GM18873 (cell line): ENCODE results near the gene MARF1.
"Not testable (repeated sequence)": the region's sequence is repeated elsewhere in the genome, so short reads cannot be mapped to it uniquely, and the experiment has no call there.

ENCODE experiments used
- ATAC-seq: cut with Tn5 transposase; IDR thresholded peaks from one replicate; pipeline ENCODE4 v1.9.1; 2021; ENCODE audit warnings: mild to moderate bottlenecking, moderate library complexity, moderate number of reproducible peaks; ENCODE audit not compliant: unreplicated experiment, low FRiP score

The MARF1 gene

DNA sequence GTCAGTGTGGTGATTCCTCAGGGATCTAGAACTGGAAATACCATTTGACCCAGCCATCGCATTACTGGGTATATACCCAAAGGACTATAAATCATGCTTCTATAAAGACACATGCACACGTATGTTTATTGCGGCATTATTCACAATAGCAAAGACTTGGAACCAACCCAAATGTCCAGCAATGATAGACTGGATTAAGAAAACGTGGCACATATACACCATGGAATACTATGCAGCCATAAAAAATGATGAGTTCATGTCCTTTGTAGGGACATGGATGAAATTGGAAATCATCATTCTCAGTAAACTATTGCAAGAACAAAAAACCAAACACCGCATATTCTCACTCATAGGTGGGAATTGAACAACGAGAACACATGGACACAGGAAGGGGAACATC is 12.6 kb upstream of the MARF1 start:
- not testable (repeated sequence) for ATAC-seq

DNA sequence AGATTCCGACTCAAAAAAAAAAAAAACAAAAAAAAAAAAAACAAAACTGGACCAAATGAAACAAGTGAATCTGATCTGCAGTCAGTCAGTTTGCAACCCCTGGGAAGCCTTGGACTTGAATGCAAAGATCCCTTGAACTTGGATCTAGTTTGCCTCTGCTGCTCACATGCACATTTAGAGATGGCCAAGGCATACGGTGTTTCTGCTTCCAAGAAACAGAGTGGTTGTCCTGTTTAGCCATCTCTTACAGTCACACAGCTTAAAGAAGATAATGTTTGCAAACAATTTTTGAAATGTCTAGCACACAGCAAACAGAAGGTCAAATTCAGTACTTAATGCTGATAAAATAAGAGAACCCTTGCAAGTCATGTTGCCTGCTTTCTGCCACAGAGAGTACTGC is 11.6 kb upstream of the MARF1 start:
- ATAC-seq: no peak

DNA sequence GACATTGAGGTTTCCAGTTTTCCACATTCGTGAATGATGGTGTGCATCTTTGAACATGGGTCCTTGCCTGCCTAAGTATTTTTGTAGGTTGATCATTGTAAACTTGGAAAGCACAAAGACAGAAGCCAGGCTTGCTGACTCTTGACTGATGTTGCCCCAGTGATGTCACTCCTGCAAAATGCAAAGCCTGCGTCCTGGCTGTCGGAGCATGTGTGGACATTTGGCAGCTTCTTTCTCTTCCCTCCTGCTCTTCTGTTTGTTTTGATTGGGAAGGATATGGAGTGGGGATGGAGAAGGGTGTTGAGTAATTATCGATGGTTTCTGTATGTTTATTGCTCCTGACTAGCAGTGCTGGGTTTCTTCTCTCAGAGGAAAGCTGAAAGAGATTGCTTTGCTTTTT is 10.3 kb upstream of the MARF1 start:
- no peak for ATAC-seq

DNA sequence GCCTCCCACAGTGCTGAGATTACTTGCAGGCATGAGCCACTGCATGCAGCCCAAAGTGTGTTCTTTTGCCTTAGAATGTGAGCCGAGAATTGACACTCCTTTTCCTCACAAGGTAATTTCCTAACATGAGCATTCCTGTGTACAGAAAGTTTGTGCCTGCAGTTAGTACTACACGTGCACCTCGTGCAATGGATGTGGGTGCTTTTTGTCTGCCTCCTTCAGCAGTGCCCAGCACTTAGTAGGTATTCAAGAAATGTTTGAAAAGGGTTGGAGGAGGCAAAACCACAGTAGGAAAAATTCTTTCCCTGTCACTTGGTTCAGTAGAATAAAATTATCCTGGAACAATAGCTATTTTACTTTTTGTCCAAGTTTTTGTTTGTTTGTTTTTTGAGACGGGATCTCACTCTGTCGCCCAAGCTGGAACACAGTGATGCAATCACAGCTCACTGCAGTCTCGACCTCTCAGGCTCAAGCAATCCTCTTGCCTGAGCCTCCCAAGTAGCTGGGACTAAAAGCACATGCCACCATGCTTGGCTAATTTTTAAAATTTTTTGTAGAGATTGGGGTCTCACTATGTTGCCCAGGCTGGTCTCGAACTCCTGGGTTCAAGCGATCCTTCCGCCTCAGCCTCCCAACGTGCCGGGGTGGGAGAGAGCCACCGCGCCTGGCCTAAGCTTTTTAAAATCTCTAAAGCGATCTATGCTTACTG is 9.5 kb upstream of the MARF1 start:
- ATAC-seq: no peak

DNA sequence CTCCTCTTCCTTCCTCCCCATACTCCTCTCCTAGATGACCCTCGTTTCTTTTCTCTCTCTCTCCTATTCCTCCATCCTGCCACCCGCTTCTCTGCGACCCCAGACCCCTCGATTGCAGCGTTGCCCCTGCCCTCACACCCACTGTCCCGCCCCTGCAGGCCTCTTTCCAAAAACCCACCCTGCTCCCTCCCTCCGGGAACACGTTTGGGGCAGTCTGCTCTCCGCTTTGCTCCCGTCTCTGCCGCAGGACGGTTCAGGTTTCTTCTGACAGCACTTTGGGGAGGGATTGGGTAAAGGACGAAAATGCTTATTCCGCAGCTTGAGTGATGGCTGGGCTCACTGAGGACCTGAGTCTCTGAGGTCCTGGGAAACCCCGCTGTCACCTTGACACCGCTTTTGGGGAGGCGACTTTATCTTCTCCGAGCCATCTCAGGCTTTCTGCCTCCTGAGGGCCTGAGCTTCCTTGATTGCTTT is 7.8 kb upstream of the MARF1 start:
- ATAC-seq: no peak

DNA sequence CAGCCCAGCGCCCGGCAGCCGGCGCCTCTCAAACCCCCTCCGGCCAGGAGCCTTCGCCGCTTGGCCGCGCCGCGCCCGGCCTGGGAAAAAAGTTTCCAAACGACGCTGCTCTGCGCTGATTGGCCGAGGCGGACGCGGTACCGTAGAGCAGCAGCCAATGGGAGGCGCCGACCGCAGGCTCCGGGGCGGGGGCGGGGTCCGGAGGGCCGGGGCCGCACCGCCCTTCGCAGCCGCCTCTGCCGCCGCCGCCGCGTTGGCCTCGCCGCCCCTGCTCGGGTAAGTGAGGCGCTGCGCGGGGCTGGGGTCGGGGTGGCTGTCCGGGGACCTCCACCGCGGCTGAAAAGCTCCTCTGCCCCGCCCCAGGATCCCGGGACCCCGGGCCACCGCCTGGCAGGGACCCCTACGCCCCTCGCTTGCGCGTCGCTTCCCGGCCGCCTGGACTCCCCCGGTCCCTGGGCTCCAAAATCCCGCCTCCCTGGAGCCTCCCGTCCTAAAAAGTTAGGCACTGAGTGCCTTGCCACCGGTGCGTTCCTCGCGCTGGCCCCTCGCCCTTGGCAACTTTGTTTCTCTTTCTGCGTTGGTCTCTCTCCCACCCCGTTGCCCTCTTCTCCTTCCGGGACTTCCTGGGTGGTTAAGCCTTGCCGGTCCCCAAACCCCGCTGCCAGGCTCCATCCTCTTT is 7.2 kb upstream of the MARF1 start, which contains the start of gene NDE1:
TSS of gene NDE1 (plus strand) at position 227 of the 679 bp plus-strand sequence. CDS start 14,534 bp downstream, outside the sequence.
- peak; percentile 57 for ATAC-seq

DNA sequence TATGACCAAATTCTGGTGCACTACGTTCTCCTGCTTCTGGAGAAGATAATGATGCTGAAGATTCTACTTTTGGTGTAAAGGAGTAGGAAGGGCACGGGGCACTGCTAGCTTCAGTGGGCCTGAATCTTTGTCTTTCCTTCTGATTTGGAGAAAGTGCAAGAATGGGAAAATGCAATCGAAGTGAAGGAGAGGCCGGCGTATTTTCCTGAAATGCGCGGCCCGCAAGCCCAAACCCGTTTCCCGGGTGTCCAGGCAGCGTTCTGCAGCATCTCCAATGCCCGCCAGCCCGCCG is 6.7 kb upstream of the MARF1 start:
- no peak for ATAC-seq

DNA sequence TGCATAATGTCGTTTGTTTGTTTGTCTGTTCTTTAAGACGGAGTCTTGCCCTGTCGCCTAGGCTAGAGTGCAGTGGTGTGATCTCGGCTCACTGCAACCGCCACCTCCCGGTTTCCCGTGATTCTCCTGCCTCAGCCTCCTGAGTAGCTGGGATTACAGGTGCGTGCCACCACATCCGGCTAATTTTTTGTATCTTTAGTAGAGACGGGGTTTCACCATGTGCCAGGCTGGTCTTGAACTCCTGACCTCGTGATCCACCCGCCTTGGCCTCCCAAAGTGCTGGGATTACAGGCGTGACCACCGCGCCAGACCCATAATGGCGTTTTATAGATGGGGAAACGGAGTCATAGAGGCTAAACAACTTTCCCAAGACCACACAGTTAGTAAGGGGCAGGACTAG is 6.4 kb upstream of the MARF1 start:
- ATAC-seq: not testable (repeated sequence)

DNA sequence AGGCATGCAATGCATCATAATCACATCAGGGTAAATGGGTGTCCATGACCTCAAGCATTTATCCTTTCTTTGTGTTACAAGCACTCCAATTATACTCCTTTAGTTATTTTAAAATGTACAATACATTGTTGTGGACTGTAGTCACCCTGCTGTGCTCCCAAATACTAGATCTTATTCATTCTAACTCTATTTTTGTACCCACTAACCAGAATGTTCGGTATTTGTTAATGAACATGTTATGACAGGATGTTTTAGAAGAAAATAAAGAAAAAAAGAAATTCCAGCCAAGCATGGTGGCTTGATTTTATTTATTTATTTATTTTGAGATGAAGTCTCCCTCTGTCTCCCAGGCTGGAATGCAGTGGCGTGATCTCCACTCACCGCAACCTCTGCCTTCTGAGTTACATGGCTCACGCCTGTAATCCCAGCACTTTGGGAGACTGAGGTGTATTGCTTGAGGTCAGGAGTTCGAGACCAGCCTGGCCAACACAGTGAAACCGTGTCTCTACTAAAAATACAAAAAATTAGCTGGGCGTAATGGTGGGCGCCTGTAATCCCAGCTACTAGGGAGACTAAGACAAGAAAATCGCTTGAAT is 5.3 kb upstream of the MARF1 start:
- ATAC-seq: no peak

DNA sequence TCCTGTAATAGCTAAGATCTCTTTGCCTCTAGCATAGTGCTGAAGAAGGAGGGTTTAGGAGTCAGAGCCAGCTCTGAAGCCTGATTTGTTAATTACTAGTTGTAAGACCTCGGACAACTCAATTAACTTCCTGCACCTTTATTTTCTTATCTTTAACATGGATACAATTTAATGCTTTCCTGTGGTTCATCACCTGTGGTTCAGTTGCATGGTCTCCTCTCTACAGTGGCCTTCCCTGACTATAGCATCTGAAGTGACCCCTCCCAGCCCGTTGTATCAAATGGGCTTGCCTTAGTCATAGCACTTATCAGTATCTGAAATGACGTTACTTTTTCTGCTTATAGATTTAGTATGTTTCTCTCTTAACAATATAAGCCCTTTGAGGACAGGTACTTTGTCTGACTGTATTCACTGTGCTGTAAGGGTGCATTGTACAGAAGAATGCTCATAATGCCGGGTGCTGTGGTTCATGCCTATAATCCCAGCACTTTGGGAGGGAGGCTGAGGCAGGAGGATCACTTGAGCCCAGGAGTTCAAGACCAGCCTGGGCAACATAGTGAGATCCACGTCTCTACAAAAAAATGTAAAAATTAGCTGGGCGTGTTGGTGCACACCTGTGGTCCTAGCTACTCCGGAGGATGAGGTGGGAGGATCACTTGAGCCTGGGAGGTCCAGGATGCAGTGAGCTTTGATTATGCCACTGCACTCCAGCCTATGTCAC is 4.5 kb upstream of the MARF1 start:
- ATAC-seq: no peak

DNA sequence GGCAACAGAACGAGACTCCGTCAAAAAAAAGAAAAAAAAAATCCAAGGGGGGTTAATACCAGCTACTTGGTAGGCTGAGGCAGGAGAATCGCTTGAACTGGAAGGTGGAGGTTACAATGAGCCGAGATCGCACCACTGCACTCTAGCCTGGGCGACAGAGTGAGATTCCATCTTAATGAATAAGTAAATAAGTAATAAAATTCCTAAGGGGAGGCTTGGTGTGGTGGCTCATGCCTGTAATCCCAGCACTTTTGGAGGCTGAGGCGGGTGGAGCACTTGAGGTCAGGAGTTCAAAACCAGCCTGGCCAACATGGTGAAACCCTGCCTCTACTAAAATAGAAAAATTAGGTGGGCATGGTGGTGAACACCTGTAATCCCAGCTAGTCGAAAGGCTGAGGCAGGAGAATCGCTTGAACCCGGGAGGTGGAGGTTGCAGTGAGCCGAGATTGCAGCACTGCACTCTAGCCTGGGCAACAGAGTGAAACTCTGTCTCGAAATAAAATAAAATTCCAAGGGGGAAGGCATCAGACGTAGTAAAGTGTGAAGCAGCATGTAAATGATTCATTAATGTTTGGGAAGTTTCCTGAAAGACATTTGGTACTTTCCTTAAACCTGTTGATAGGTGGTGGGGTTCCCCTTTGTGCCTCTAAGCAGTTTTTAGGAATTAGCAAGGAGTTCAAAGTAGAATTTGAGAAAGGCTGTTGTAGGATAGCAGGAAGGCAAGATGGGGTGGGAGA is 3.8 kb upstream of the MARF1 start:
- ATAC-seq: not testable (repeated sequence)

DNA sequence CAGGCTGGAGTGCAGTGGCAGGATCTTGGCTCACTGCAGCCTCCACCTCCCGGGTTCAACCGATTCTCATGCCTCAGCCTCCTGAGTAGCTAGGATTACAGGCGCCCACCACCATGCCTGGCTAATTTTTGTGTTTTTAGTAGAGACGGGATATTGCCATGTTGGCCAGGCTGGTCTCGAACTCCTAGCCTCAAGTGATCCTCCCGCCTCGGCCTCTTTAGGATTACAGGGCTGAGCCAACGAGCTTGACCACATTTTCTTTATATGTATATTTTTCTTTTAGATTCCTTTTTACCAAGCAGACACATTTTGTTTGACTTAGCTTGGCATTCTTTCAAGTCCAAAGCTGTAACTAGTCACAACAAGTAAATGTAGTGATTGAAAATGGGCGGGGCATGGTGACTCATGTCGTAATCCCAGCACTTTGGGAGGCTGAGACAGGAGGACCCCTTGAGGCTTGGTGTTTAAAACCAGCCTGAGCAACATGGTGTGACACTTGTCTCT is 2.1 kb upstream of the MARF1 start:
- not testable (repeated sequence) for ATAC-seq

DNA sequence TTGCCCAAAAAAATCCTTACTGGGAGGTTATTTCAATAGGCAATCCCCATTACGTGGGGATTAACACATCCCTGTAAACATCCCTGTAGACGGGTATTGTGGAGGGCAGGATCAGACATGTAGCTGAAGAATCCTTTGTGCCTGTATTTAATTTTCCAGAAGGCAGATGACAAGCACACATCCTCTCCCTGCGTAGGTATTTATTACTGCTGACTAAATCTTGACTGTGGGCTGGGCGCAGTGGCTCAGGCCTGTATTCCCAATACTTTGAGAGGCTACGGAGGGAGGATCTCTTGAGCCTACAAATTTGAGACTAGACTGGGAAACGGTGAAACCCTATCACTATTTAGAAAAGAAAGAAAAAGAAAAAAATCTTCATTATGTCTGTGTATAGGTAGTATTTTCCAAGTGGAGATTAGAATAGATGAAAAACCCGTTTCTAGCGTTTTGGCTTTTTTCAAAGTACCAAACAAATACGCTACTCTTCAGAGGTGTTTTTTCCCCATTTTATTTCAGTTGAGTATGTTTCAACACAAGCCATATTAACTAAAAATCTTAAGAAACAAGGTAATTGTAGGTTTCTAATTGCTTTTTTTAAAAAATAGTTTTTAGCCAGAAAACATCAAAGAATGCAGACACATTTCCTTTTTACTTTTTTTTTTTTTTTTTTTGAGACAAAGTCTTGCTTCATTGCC is 1.5 kb upstream of the MARF1 start:
- ATAC-seq: no peak

DNA sequence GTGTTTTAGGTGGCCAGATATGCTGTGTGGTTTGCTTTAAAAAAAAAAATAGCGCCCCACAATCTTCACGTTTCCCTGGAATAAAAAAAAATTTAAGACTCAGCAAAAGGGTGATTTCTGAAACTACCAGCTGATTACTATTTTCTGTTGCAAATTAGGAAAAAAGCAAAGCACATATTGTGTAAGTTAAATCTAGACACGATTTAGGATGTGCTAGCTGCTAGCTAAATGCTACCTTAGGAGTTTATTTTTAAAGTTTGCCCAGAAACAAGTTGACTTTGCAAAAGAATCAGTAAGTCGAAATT is 944 bp upstream of the MARF1 start:
- no peak for ATAC-seq

DNA sequence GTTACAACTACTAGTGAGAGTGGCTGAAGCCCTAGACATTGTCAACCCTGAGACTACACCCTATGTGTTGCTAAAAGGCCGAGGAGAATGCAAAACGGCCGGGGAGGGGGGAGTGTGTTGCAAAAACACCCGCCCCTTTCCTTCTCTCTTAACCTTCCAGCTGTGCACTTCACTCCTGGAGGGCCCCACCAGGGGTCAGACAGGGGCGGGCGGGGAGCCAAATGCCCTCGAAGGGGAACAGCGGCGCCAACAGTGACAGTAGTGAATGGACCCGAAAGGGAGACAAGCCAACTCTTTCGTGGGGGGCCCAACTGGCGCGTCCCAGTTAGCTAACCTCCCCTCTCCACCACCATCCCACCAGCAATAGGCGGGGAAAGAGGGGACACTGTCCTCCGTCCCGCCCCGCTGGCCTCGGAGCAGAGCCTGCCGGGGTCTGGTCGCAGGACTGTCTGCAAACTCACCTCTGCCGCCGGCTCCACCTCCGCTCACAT is 352 bp downstream of the MARF1 start:
- peak; percentile 48 for ATAC-seq

DNA sequence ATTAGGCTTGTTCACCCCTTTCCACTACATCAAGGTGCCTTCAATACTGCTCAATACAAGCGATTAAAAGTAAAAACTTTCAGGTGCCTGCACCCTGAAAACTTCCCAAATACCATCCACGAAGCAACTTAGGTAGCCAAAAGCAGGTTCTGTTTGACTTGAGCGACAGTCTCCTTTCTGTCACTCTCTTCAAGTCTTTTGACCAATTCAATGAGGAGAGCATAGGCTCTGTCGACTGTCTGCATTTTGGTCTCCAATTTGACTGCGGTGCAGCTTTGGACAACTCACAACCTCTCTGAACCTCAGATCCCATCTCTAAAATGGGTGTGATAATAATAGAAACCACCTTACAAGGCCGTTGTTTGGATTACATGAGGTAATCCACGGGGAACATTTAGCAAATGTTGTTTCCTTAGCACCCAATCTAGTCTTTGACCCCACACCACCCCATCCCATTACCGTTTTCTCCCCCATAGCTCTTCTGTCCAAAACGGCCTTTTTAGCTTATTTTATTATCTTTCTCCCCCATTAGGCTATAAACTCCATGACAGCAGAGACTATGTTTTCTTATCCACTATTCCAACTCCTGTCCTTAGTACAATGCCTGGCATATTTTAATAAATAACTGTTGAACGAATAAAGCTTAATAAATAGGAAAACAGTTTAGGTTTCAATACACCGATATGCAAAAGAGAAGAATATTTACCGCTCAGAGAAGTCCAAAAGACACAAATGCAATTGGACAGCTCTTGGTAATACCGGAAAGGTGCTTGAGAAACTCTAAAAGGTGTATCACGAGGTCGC is 999 bp downstream of the MARF1 start:
- no peak for ATAC-seq

DNA sequence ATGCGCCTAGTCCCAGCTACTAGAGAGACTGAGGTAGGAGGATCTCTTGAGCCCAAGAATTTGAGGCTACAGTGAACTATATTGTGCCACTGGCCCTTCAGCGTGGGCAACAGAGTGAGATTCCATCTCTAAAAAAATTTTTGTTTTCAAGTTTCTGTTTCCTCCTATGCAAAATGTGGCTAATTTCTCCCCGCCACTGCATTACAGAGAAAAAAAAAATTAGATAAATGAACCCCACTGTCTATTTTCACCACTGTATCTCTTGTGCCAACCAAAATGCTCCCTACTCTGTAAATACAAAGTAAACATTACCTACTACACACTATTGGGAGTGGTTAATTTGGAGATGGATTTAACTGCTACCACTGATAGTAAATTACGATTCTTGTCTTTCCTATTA is 2.0 kb downstream of the MARF1 start:
- ATAC-seq: no peak

DNA sequence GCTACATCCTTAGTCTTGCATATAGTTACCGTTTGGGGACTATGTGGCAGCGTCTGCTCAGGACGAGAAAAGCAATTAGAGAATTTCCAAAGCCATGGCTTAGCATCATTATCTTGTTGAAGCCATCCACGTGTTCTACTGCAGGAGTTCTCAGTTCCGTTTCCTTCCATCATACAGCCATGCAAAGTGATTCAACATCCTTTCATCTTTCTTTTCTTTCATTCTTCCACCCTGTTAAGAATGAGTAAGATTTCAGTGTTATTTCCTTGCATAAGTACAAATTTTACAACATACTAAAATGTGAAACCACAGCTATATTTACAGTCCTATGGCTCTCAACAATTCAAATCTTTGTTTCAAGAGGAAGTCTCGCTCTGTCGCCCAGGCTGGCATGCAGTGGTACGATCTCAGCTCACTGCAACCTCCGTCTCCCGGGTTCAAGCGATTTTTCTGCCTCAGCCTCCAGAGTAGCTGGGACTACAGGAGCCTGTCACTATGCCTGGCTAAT is 3.8 kb downstream of the MARF1 start:
- ATAC-seq: no peak

DNA sequence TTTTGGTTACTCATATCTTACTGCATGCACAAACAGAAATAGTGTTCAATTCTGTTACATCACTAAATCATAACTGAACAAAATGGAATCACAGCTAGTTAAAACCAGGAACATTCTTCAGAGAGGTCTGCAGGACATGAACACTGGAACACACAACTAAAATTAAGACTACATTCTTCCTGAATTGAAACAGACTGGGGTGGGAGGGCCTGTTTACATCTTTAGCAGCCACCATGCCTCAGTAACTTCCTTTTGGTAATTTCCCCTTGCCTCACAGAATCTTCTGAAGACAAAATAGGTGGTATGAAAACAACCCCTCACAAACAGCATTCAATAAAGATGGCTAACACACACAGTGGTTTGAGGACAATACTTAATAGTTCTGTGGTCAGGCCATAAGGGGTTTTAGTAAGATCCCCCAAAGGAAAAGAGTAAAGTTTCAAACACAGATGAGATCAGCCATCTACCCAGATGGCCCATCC is 6.5 kb downstream of the MARF1 start:
- no peak for ATAC-seq
